AG04450 (cell line): Measurements from ENCODE around the gene NPR1. TPM values are rescaled to one million over a fixed set of nuclear protein-coding genes. Genes with fewer than 3 reads are reported as not detected.
A peak's percentile ranks its signal among the peaks of the same experiment; 100 is the strongest.
"Not testable (repeated sequence)": the region's sequence is repeated elsewhere in the genome, so short reads cannot be mapped to it uniquely, and the experiment has no call there.

Experiments
- CTCF ChIA-PET: fragments of 300-600, 350-600 bp; formaldehyde crosslinking; extraction: SDS; loops from one replicate; lab custom pipeline; 2022; ENCODE audit warnings: antibody characterized with exemption, inconsistent platforms; lab: Charles Lee
- POLR2A ChIA-PET: fragments of 350-600 bp; formaldehyde crosslinking; extraction: SDS; loops from one replicate; lab custom pipeline; 2021; ENCODE audit warnings: antibody characterized with exemption, inconsistent platforms; lab: Yijun Ruan, JAX
- DNase-seq: peaks from one replicate; pipeline ENCODE4 v3.0.0-alpha.2; 2011; ENCODE audit warnings: low read depth, low spot score
- H3K27ac ChIP-seq: one replicate; pipeline ENCODE4 v1.5.1; 2012; ENCODE audit warnings: low read depth, low read length, control low read depth
- H3K27me3 ChIP-seq: one replicate; pipeline ENCODE4 v1.6.0; 2012; ENCODE audit warnings: low read length; ENCODE audit not compliant: control insufficient read depth, insufficient read depth
- H3K4me3 ChIP-seq: 2 replicates; pipeline ENCODE4 v1.5.1; 2011; ENCODE audit warnings: mild to moderate bottlenecking, low read depth, low read length, control low read depth
- H3K9me3 ChIP-seq: 2 replicates; pipeline ENCODE4 v1.5.1; 2012; ENCODE audit warnings: low read length; ENCODE audit not compliant: control insufficient read depth, insufficient read depth
- polyA plus RNA-seq: library from polyadenylated mRNA; depleted of rRNA; stranded (reverse); fragments of >200 nt; gene quantifications from 2 replicates; pipeline ENCODE4 v1.2.3, GENCODE V29; 2011
- TF ChIP-seq, protein P1 (sequence below): IDR thresholded peaks from 2 replicates; pipeline ENCODE4 v1.5.1; 2011; ENCODE audit warnings: low read depth, low read length, control low read depth, inconsistent platforms

The NPR1 gene
- polyA plus RNA-seq, 1 experiment = 0.02 TPM

DNA sequence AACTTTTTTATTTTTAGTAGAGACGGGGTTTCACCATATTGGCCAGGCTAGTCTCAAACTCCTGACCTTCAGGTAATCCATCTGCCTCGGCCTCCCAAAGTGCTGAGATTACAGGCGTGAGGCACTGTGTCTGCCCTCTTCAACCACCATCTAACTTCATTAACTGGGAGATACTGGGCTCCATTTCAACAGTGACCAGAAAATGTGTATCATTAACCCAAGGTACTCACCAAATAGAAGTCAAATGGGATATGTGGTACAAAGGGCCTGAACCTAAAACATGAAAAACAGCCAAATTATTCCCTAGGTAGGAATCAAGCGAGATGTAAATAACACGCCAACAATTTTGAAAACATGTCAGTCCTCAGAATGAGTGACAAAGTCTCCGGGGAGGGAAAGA, 8.9 kb upstream of the NPR1 start:
- no peaks in the 10 kb centered on the region for H3K27me3 ChIP-seq
- TF ChIP-seq, protein P1, sequence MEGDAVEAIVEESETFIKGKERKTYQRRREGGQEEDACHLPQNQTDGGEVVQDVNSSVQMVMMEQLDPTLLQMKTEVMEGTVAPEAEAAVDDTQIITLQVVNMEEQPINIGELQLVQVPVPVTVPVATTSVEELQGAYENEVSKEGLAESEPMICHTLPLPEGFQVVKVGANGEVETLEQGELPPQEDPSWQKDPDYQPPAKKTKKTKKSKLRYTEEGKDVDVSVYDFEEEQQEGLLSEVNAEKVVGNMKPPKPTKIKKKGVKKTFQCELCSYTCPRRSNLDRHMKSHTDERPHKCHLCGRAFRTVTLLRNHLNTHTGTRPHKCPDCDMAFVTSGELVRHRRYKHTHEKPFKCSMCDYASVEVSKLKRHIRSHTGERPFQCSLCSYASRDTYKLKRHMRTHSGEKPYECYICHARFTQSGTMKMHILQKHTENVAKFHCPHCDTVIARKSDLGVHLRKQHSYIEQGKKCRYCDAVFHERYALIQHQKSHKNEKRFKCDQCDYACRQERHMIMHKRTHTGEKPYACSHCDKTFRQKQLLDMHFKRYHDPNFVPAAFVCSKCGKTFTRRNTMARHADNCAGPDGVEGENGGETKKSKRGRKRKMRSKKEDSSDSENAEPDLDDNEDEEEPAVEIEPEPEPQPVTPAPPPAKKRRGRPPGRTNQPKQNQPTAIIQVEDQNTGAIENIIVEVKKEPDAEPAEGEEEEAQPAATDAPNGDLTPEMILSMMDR = no peak
- H3K9me3 ChIP-seq = no peaks in the 10 kb centered on the region; the same call in 1 of the 2 replicates
- ChIA-PET POLR2A (no interaction called here), CTCF (interaction anchor here (1.4 kb wide), 1 partner anchor 159 kb away, joined by 6 read pairs; no protein-coding TSS in a partner anchor)
- H3K4me3 ChIP-seq = peak overlapping the region; percentile 95
- H3K27ac ChIP-seq = no peak overlapping the region
- DNase-seq = no peak

DNA sequence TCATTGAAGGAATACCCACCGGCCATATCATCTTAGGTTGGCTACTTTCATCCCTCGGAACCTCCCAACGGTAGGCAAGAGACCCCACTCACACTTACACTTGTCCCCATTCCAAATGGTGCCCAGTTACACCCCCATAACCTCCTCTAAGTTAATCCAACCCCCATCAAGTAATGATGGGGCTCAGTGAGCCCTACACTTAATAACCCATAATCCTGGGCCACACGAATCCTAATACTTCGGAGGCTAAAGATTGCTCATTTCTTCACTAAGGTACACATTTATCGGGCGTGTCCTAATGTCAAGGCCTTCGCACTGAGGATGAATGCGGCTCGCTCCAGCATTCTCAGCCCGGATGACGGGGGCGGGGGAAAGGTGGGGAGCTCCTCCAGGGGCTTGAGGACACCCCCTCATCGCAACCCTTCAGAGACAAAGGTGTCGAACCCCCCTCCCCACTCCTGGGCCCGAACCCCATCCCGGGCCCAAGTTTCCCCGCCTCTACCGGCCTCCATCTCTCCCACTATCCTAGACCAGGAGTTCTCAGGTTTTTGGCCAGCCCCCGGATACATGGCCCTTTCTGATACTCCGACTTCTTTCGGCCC, 8.1 kb upstream of the NPR1 start:
- POLR2A ChIA-PET = no interaction called here
- Histone ChIP-seq H3K4me3 (peak overlapping the region; percentile 95), H3K27ac (peak overlapping the region; percentile 73), H3K9me3 (no peaks in the 10 kb centered on the region; the same call in 1 of the 2 replicates), H3K27me3 (no peaks in the 10 kb centered on the region)
- TF ChIP-seq, protein P1 = no peak
- CTCF ChIA-PET = interaction anchor here (1.0 kb wide), 1 partner anchor 160 kb away, joined by 3 read pairs; no protein-coding TSS in a partner anchor
- DNase-seq = no peak

DNA sequence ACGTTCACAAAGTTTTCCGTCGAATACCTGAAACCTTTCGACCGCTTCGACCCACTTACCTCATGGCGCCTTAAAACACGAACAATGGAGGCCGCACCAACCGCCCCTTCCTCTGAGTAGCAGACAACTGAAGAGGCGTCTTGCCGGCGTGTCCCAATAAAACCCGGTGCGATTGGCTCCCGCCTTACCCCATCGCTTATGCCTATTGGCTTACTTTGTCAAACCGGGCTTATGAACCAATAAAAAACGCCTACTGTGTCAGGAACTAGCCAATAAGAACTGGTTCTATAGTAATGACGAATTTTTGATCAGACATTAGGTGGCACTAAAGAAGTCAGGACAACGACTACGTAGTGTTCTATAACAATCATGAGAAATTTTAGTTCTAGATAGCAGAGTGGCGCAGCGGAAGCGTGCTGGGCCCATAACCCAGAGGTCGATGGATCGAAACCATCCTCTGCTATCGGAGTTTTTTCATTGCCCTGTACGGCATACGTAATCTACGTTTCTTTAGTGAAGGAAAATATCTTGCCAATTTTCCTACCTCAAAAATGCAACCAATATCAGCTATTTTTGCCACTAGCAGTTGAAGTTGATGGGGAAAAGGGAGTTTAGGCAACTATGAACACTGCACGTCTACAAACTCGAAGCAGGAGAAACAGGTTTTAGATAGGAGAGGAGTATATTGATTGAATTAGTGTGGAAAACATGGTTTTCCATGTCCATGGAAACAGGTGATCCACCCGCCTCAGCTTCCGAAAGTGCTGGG, 7.4 kb upstream of the NPR1 start, which contains the start of gene ILF2:
ILF2 (minus strand) TSS at position 135 of the 769 bp plus-strand sequence; CDS start at position 64, 71 bp downstream.
- Histone ChIP-seq H3K9me3 (no peaks in the 10 kb centered on the region; the same call in 1 of the 2 replicates), H3K4me3 (peak within 1 kb of the TSS; percentile 95), H3K27me3 (no peaks in the 10 kb centered on the region), H3K27ac (peak within 1 kb of the TSS; percentile 84)
- TF ChIP-seq, protein P1 = peak; percentile 30
- ChIA-PET POLR2A (interaction anchor here (0.7 to 1.2 kb wide), 3 partner anchors 37 to 275 kb away, joined by 3 to 7 read pairs (median 4); partner anchors contain the start of genes CHTOP and DENND4B), CTCF (interaction anchor here (0.6 to 1.8 kb wide), 6 partner anchors 25 to 315 kb away, joined by 3 to 13 read pairs (median 3); partner anchors contain the start of gene RAB13)
- DNase-seq = peak; percentile 99

DNA sequence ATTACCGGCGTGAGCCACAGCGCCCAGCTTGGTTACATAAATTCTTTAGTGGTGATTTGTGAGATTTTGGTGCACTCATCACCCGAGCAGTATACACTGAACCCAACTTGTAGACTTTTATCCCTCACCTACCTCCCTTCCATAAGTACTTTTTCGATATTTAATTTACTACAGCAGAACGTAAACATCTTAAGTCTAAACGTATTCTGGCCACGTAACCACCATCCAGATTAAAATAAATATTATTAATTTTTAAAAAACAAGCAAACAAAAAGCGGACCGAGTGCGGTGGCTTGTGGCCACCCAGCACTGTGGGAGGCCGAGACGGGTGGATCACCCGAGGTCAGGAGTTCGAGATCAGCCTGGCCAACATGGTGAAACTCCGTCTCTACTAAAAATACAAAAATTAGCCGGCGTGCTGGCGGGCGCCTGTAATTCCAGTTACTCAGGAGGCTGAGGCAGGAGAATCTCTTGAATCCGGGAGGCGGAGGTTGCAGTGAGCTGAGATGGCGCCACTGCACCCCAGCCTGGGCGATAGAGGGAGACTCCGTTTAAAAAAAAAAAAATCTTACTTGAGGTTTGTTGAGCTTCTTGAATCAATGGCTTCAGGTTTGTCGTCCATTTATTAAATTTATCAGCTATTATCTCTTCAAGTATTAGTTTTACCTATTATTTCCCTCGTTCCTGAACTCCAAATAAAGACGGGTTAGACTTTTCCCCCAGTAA, 6.7 kb upstream of the NPR1 start:
- CTCF ChIA-PET = interaction anchor here (0.6 to 1.8 kb wide), 8 partner anchors 26 to 315 kb away, joined by 3 to 13 read pairs (median 3); partner anchors contain the start of gene RAB13
- not testable (repeated sequence) for H3K9me3 ChIP-seq, H3K27me3 ChIP-seq, DNase-seq
- Histone ChIP-seq H3K4me3 (peak overlapping the region; percentile 52), H3K27ac (peak overlapping the region; percentile 84)
- POLR2A ChIA-PET = interaction anchor here (0.7 to 1.2 kb wide), 5 partner anchors 38 to 319 kb away, joined by 3 to 7 read pairs (median 4); partner anchors contain the start of genes CHTOP and DENND4B

DNA sequence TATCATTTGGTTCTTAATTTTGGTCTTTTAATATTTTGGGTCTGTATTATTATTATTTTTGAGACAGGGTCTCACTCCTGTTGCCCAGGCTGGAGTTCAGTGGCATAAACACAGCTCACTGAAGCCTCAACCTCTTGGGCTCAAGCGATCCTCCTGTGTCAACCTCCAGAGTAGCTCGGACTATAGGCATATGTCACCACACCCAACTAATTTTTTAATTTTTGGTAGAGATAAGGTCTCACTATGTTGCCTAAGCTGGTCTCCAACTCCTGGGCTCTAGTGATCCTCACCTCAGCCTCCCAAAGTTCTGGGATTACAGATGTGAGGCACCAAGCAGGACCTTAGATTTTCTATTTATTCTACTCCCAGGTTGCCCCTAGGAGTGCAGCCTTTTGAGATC, 5.0 kb upstream of the NPR1 start:
- Histone ChIP-seq H3K9me3 (no peaks in the 10 kb centered on the region; the same call in 1 of the 2 replicates), H3K4me3 (no peak overlapping the region), H3K27ac (no peak overlapping the region), H3K27me3 (peaks cover 11% of the 10 kb centered on the region)
- no peak for DNase-seq
- TF ChIP-seq, protein P1 = no peak
- ChIA-PET CTCF (interaction anchor here (0.7 kb wide), 1 partner anchor 478 kb away, joined by 3 read pairs; no protein-coding TSS in a partner anchor), POLR2A (interaction anchor here (0.7 kb wide), 1 partner anchor 317 kb away, joined by 6 read pairs; no protein-coding TSS in a partner anchor)
